Mesenchymal stem cell (in vitro differentiated cells and primary cell): ENCODE data around the gene FGFR2.

Experiments
- DNase-seq: peaks from one replicate; pipeline ENCODE4 v3.0.0-alpha.2; 2013
- H2AFZ ChIP-seq: one replicate; pipeline ENCODE4 v1.6.1; 2013; ENCODE audit warnings: low read depth, mild to moderate bottlenecking, control low read depth, inconsistent platforms, low read length, moderate library complexity
- H2AK5ac ChIP-seq: 2 replicates; pipeline ENCODE4 v1.6.1; 2013; ENCODE audit warnings: low read length, moderate library complexity, mild to moderate bottlenecking, inconsistent platforms; ENCODE audit not compliant: severe bottlenecking
- H2BK120ac ChIP-seq: one replicate; pipeline ENCODE4 v1.6.1; 2013; ENCODE audit warnings: low read depth, mild to moderate bottlenecking, inconsistent platforms, low read length, moderate library complexity
- H2BK12ac ChIP-seq, 2 experiments: one replicate each; pipeline ENCODE4 v1.6.1; 2013; ENCODE audit warnings: inconsistent platforms in 2 of 2, low read length in 2 of 2, mild to moderate bottlenecking in 2 of 2, moderate library complexity in 2 of 2, control low read depth in 1 of 2
- H2BK15ac ChIP-seq: one replicate; pipeline ENCODE4 v1.6.1; 2013; ENCODE audit warnings: mild to moderate bottlenecking, low read depth, inconsistent platforms; ENCODE audit not compliant: poor library complexity, severe bottlenecking
- H2BK5ac ChIP-seq: 2 replicates; pipeline ENCODE4 v1.6.1; 2013; ENCODE audit warnings: low read depth, mild to moderate bottlenecking, low read length, control low read depth, inconsistent platforms; ENCODE audit not compliant: poor library complexity, severe bottlenecking
- H3K14ac ChIP-seq, 2 experiments: one replicate each; pipeline ENCODE4 v1.6.1; 2013; ENCODE audit warnings: inconsistent platforms in 2 of 2, low read length in 2 of 2, control low read depth in 1 of 2, mild to moderate bottlenecking in 1 of 2, moderate library complexity in 1 of 2
- H3K18ac ChIP-seq, 2 experiments: one replicate each; pipeline ENCODE4 v1.6.1; 2013; ENCODE audit warnings: inconsistent platforms in 2 of 2, low read length in 2 of 2, control low read depth in 1 of 2, low read depth in 1 of 2, mild to moderate bottlenecking in 1 of 2
- H3K23ac ChIP-seq, 2 experiments: one replicate each; pipeline ENCODE4 v1.6.1; 2013; ENCODE audit warnings: inconsistent platforms in 2 of 2, low read length in 2 of 2, mild to moderate bottlenecking in 2 of 2, moderate library complexity in 2 of 2, control low read depth in 1 of 2
- H3K27ac ChIP-seq: 2 replicates; pipeline ENCODE4 v1.5.1; 2013; ENCODE audit warnings: mild to moderate bottlenecking, moderate library complexity, low read length, control low read depth, inconsistent platforms; ENCODE audit not compliant: poor library complexity, severe bottlenecking
- H3K27me3 ChIP-seq, 2 experiments: 2 replicates each; pipeline versions ENCODE4 v1.6.1 to v1.7.0; 2013; ENCODE audit warnings: low read length in 2 of 2, mild to moderate bottlenecking in 2 of 2, moderate library complexity in 2 of 2, control low read depth in 1 of 2, inconsistent platforms in 1 of 2; ENCODE audit not compliant: control insufficient read depth in 1 of 2, insufficient read depth in 1 of 2
- H3K36me3 ChIP-seq, 2 experiments: 2 replicates each; pipeline versions ENCODE4 v1.6.1 to v1.7.0; 2013; ENCODE audit warnings: low read length in 2 of 2, control low read depth in 1 of 2, inconsistent platforms in 1 of 2, low read depth in 1 of 2, mild to moderate bottlenecking in 1 of 2; ENCODE audit not compliant: insufficient read depth in 2 of 2, control insufficient read depth in 1 of 2
- H3K4ac ChIP-seq, 2 experiments: one replicate each; pipeline ENCODE4 v1.6.1; 2013; ENCODE audit warnings: inconsistent platforms in 2 of 2, low read length in 2 of 2, mild to moderate bottlenecking in 2 of 2, moderate library complexity in 2 of 2, control low read depth in 1 of 2, low read depth in 1 of 2
- H3K4me1 ChIP-seq: 2 replicates; pipeline ENCODE4 v1.6.1; 2013; ENCODE audit warnings: low read depth, low read length, control low read depth; ENCODE audit not compliant: control insufficient read depth, insufficient read depth
- H3K4me2 ChIP-seq: 2 replicates; pipeline ENCODE4 v1.6.1; 2013; ENCODE audit warnings: low read length, mild to moderate bottlenecking, inconsistent platforms; ENCODE audit not compliant: poor library complexity, severe bottlenecking
- H3K4me3 ChIP-seq, 2 experiments: 2 replicates each; pipeline versions ENCODE4 v1.5.1 to v1.7.0; 2013; ENCODE audit warnings: low read length in 2 of 2, mild to moderate bottlenecking in 2 of 2, control low read depth in 1 of 2, low read depth in 1 of 2; ENCODE audit not compliant: insufficient read depth in 1 of 2
- H3K79me1 ChIP-seq: replicated peaks from 2 replicates; pipeline ENCODE4 v1.6.1; 2013; ENCODE audit warnings: mild to moderate bottlenecking, control low read depth, low read length, inconsistent platforms; ENCODE audit not compliant: poor library complexity, severe bottlenecking
- H3K9ac ChIP-seq: 2 replicates; pipeline ENCODE4 v1.7.0; 2013; ENCODE audit warnings: mild to moderate bottlenecking, low read length, moderate library complexity
- H3K9me3 ChIP-seq: 2 replicates; pipeline ENCODE4 v1.7.0; 2013; ENCODE audit warnings: mild to moderate bottlenecking, low read length; ENCODE audit not compliant: control insufficient read depth
- H4K8ac ChIP-seq: one replicate; pipeline ENCODE4 v1.6.1; 2013; ENCODE audit warnings: inconsistent platforms, mild to moderate bottlenecking, low read length, moderate library complexity
- H4K91ac ChIP-seq: one replicate; pipeline ENCODE4 v1.6.1; 2013; ENCODE audit warnings: mild to moderate bottlenecking, low read length, inconsistent platforms
- WGBS: methylation state at CpG from one replicate; pipeline ENCODE4 v1.1.7; 2013; ENCODE audit warnings: mixed read lengths; 5-methylcytosine and 5-hydroxymethylcytosine counted together

FGFR2 gene

DNA sequence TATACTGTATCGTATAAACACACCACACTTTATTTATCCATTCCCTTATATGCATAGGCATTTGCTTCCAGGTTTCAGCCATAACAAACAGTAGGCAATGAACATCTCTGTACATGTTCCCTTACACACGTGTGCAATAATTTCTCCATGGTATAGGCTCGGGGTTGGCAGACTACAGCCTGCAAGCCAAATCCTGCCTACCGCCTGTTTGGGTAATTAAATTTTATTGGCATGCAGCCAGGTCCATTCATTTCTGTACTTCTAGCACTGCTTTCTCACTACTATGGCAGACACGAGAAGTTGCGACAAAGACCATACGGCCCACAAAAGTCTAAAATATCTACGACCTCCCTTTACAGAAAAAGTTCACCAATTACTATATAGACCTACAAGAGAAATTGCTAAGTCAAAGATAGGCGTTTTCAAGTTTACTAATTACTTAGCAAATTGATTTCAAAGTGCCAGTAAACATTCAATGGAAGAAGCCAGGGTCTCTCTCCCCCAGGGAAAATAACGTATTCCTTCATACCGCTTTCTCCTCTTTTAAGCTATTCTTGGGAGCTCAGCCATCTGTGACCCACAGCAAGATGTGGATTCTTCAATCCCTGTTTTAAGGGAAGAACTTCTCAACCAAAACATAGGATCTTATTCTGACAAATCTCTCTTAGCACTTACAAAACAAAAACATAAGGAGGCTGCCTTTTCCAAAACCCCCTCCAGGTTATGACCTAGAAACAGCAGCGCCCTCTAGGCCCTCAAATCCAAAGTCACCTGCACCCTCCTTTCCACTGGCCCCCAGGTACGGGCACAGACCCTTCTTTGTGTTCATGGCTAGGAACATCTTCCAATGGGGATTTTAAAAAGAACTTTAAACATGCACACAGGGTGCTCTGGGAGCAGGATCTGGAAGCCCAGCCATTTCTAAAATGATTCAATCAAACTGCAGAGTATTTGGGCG lies 100.5 kb downstream of the FGFR2 start:
- Histone ChIP-seq H3K23ac (no peak overlapping the region), H3K27me3 (peaks cover 4 to 18% of the 10 kb centered on the region in 2 experiments), H3K4me3 (no peak overlapping the region), H3K36me3 (peaks cover 0 to 2% of the 10 kb centered on the region in 2 experiments), H4K8ac (no peak overlapping the region), H3K27ac (no peak overlapping the region), H3K4ac (no peak overlapping the region), H3K4me2 (no peak overlapping the region), H2BK120ac (no peak overlapping the region), H3K9me3 (no peaks in the 10 kb centered on the region), H3K79me1 (no peaks in the 10 kb centered on the region), H2AFZ (no peak overlapping the region), H2BK5ac (no peak overlapping the region), H3K4me1 (peaks cover 3% of the 10 kb centered on the region), H2BK15ac (no peak overlapping the region), H3K14ac (no peak overlapping the region), H3K18ac (no peak overlapping the region), H4K91ac (no peak overlapping the region), H3K9ac (no peak overlapping the region), H2BK12ac (no peak overlapping the region), H2AK5ac (no peak overlapping the region)
- DNase-seq = no peak
- WGBS = 82% methylated on average over 14 of the region's 14 CpGs

DNA sequence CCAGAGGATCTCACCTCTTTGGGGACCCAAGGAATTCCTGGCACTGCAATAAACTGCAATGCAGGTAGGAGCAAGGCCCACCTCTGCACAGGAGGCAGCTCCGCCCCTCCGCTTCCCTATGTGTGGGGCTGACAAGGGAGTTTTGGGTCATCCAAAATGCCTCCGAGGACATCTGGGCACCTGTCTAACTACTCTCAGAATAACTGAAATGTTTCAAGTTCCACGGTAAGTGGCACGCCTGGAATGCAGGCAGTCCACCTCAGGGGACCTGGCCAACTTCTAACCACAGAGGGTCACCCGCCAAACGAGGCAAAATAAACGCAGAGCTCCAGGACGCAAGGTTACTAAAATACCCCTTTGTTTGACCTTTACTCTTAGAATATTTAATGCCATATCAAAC lies 102.5 kb downstream of the FGFR2 start:
- Histone ChIP-seq H3K27ac (no peak overlapping the region), H3K4me2 (no peak overlapping the region), H4K91ac (no peak overlapping the region), H3K14ac (no peak overlapping the region), H2BK120ac (no peak overlapping the region), H3K36me3 (no peaks in the 10 kb centered on the region), H3K27me3 (peaks cover 0 to 8% of the 10 kb centered on the region in 2 experiments), H2BK15ac (no peak overlapping the region), H4K8ac (no peak overlapping the region), H3K4ac (no peak overlapping the region), H2BK12ac (no peak overlapping the region), H3K9me3 (no peaks in the 10 kb centered on the region), H3K79me1 (no peaks in the 10 kb centered on the region), H2BK5ac (no peak overlapping the region), H3K18ac (no peak overlapping the region), H3K4me3 (no peak overlapping the region), H3K4me1 (peaks cover 3% of the 10 kb centered on the region), H3K9ac (no peak overlapping the region), H2AK5ac (no peak overlapping the region), H2AFZ (no peak overlapping the region), H3K23ac (no peak overlapping the region)
- WGBS = 95% methylated on average over 9 of the region's 9 CpGs
- no peak for DNase-seq

DNA sequence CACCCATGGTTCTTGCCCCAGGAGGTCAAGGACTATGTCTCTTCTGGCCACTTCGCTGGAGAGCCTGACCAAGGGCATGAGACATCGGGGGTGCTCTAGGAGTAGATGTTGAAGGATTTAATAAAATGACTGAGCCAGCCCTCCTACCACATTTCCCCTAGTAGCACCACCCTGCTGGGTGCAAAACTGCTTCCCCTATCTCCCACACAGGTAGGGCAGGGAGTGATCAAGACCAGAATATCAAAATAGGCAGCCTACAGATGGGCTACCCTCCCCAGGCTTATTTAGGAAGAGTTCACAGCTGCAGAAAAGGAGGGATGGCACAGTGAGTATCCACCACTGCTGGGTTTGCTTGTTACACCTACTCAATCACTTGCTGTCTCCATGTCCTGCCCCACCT lies 103.9 kb downstream of the FGFR2 start:
- Histone ChIP-seq H3K4ac (no peak overlapping the region), H4K8ac (no peak overlapping the region), H2BK120ac (no peak overlapping the region), H3K4me3 (no peak overlapping the region), H2AK5ac (no peak overlapping the region), H2BK5ac (no peak overlapping the region), H3K14ac (no peak overlapping the region), H3K27ac (no peak overlapping the region), H3K18ac (no peak overlapping the region), H3K79me1 (no peaks in the 10 kb centered on the region), H3K4me1 (peaks cover 3% of the 10 kb centered on the region), H3K9me3 (no peaks in the 10 kb centered on the region), H3K9ac (no peak overlapping the region), H3K36me3 (no peaks in the 10 kb centered on the region), H2BK15ac (no peak overlapping the region), H2AFZ (no peak overlapping the region), H3K4me2 (no peak overlapping the region), H3K27me3 (peaks cover 0 to 8% of the 10 kb centered on the region in 2 experiments), H2BK12ac (no peak overlapping the region), H3K23ac (no peak overlapping the region), H4K91ac (no peak overlapping the region)
- WGBS = no CpG with 5 or more reads among the region's 2 CpGs
- DNase-seq = no peak

DNA sequence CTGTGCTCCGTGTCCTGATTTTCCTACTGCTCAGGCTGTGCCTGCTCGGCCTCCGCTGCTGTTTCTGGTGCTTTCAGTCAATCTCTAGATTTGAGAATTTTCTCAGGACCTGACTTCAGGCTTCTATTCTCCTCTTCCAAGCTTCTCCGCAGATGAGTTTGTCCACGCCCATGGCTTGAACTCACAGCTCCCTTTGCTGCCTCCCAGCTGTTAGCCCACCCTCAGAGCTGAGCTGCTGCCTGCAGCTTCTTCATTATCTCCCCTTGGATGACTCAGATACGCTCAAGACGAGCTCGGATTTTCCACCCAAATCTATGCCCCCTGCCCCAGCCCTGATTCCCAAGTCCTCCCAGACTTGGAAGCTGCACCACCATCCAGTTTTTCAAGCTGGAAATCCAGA lies 104.7 kb downstream of the FGFR2 start:
- H2BK12ac ChIP-seq = no peak overlapping the region
- WGBS = 71% methylated on average over 8 of the region's 8 CpGs
- no peak for DNase-seq

More for the DNA sequence above, 104.7 kb downstream of the FGFR2 start:
- no peak overlapping the region for H3K23ac ChIP-seq
- H4K91ac ChIP-seq = no peak overlapping the region
- H2AFZ ChIP-seq = no peak overlapping the region
- no peak overlapping the region for H3K18ac ChIP-seq
- no peak overlapping the region for H3K4me2 ChIP-seq
- H3K9ac ChIP-seq = no peak overlapping the region
- H2AK5ac ChIP-seq = no peak overlapping the region
- H3K79me1 ChIP-seq = no peaks in the 10 kb centered on the region
- peaks cover 3% of the 10 kb centered on the region for H3K4me1 ChIP-seq
- H2BK5ac ChIP-seq = no peak overlapping the region
- H3K27ac ChIP-seq = no peak overlapping the region
- no peak overlapping the region for H2BK120ac ChIP-seq
- H3K36me3 ChIP-seq = no peaks in the 10 kb centered on the region
- H3K4me3 ChIP-seq = no peak overlapping the region
- no peaks in the 10 kb centered on the region for H3K9me3 ChIP-seq
- H3K4ac ChIP-seq = no peak overlapping the region
- H4K8ac ChIP-seq = no peak overlapping the region
- no peak overlapping the region for H2BK15ac ChIP-seq
- H3K27me3 ChIP-seq = peaks cover 0 to 8% of the 10 kb centered on the region in 2 experiments
- no peak overlapping the region for H3K14ac ChIP-seq
